Thyroid gland (tissue), 4 donors: ENCODE data around the gene DPP7.

ENCODE experiments used
- CTCF ChIP-seq, 6 experiments: fragments of 200-600 bp in 3 of 6; fragments of 450-650 bp in 3 of 6; sonication (generic) in 3 of 6; IDR thresholded peaks; one replicate each; pipeline ENCODE4 v1.5.1; 2016 to 2019; ENCODE audit warnings: antibody characterized with exemption in 6 of 6, mild to moderate bottlenecking in 2 of 6, inconsistent platforms in 1 of 6, moderate library complexity in 1 of 6
- POLR2A ChIP-seq, 2 donors: fragments of 450-650 bp; IDR thresholded peaks; one replicate each; pipeline ENCODE4 v1.6.1; 2017; ENCODE audit warnings: antibody characterized with exemption in 2 of 2, mild to moderate bottlenecking in 2 of 2, moderate library complexity in 1 of 2

GRCh38 chr9:137068539-137069507, 45.7 kb downstream of the DPP7 start:
- TF ChIP-seq CTCF (IDR thresholded peaks at IDR 0.05) (no peak), POLR2A (IDR thresholded peaks at IDR 0.05) (no peak)
